ENCODE data around the gene CFP.

CFP gene

GRCh38 chrX:47634871-47635575 lies 5.3 kb upstream of the CFP start:
- TF ChIP-seq ZFX (IDR thresholded peaks at IDR 0.05; ENCODE audit: borderline replicate concordance), result no peak
- TF ChIP-seq, protein P1, sequence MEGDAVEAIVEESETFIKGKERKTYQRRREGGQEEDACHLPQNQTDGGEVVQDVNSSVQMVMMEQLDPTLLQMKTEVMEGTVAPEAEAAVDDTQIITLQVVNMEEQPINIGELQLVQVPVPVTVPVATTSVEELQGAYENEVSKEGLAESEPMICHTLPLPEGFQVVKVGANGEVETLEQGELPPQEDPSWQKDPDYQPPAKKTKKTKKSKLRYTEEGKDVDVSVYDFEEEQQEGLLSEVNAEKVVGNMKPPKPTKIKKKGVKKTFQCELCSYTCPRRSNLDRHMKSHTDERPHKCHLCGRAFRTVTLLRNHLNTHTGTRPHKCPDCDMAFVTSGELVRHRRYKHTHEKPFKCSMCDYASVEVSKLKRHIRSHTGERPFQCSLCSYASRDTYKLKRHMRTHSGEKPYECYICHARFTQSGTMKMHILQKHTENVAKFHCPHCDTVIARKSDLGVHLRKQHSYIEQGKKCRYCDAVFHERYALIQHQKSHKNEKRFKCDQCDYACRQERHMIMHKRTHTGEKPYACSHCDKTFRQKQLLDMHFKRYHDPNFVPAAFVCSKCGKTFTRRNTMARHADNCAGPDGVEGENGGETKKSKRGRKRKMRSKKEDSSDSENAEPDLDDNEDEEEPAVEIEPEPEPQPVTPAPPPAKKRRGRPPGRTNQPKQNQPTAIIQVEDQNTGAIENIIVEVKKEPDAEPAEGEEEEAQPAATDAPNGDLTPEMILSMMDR (IDR thresholded peaks at IDR 0.05), result no peak

GRCh38 chrX:47633689-47634590 lies 4.2 kb upstream of the CFP start:
- TF ChIP-seq, protein P1 (IDR thresholded peaks at IDR 0.05), result no peak
- no peak for TF ChIP-seq ZFX (IDR thresholded peaks at IDR 0.05; ENCODE audit: borderline replicate concordance)
- H3K27ac ChIP-seq, result no peak overlapping the region

More at GRCh38 chrX:47634871-47635575, 5.3 kb upstream of the CFP start:
- H3K27ac ChIP-seq, result no peak overlapping the region

GRCh38 chrX:47632666-47633065 lies 2.9 kb upstream of the CFP start:
- TF ChIP-seq, protein P1 (IDR thresholded peaks at IDR 0.05), result no peak
- TF ChIP-seq ZFX (IDR thresholded peaks at IDR 0.05; ENCODE audit: borderline replicate concordance), result no peak
- H3K27ac ChIP-seq, result no peak overlapping the region

DNA sequence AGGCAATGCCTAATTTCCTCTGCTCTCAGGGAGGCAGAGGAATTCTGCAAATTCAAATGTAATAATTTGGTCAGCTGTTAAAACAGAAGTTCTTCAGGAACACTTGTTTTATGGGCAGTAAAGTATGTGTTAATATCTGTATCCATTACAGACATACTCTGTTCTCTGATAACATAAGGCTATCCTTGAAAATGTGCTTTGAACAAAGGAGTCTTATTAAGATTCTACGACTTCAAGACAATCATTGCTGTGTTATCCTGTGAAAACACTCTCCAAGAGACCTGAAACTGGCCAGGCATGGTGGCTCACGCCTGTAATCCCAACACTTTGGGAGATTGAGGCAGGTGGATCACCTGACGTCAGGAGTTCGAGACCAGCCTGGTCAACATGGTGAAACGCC lies 1.9 kb upstream of the CFP start:
- TF ChIP-seq, protein P1 (IDR thresholded peaks at IDR 0.05), result no peak
- TF ChIP-seq ZFX (IDR thresholded peaks at IDR 0.05; ENCODE audit: borderline replicate concordance), result no peak

DNA sequence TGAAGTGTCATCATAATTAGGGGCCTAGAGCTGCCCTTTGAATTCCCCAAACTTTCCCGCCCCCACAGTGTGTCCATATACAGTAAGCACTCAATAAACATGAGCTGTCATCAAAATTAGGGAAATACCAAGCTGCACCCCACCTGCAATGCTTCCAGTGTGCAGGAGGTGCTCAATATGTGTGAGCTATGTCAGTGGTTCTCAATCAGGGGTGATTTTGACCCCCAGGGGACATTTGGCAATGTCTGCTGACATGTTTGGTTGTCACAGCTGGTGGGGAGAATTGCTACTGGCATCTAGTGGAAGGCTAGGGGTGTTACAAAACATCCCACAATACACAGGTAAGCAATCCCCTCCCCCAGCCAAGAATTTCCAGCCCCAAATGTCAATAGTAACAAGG lies 748 bp downstream of the CFP start:
- TF ChIP-seq, protein P1 (IDR thresholded peaks at IDR 0.05), result no peak
- no peak for TF ChIP-seq ZFX (IDR thresholded peaks at IDR 0.05; ENCODE audit: borderline replicate concordance)
- no peak overlapping the region for H3K27ac ChIP-seq

More for the DNA sequence above, 1.9 kb upstream of the CFP start:
- no peak overlapping the region for H3K27ac ChIP-seq

DNA sequence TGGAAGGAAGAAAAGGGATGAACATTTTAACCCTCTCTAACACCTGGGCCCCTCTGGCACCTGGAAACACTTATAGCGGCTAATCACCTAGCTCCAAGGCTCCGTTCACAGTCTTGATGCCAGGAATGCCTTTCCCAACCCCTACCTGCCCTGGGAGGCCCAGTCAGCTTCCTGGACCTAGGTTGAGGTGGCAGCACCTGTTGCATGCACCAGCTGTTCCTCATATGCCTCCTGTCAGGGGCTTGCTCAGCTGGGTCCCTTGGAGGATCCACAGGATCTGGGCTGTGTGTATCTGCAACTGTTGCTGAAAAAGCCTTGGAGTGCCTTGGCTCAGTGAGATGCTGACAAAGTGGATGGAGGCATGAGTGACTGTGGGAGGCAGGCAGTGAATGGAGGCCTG lies 4.4 kb downstream of the CFP start:
- no peak overlapping the region for H3K27ac ChIP-seq
- TF ChIP-seq, protein P1 (IDR thresholded peaks at IDR 0.05), result no peak
- TF ChIP-seq ZFX (IDR thresholded peaks at IDR 0.05; ENCODE audit: borderline replicate concordance), result no peak
